Breast epithelium (tissue), 3 donors: Measurements from ENCODE around the gene IGSF21.

Experiments
- POLR2AphosphoS5 ChIP-seq, 3 donors: sonication (generic); formaldehyde crosslinking; IDR thresholded peaks; one replicate each; pipeline ENCODE4 v1.6.1; 2017; ENCODE audit warnings: antibody characterized with exemption in 3 of 3
- TF ChIP-seq, protein P1 (sequence below), 3 donors: fragments of 450-650 bp; IDR thresholded peaks; one replicate each; pipeline ENCODE4 v1.5.1; 2016 to 2017; ENCODE audit warnings: antibody characterized with exemption in 3 of 3, mild to moderate bottlenecking in 3 of 3, moderate library complexity in 3 of 3

DNA sequence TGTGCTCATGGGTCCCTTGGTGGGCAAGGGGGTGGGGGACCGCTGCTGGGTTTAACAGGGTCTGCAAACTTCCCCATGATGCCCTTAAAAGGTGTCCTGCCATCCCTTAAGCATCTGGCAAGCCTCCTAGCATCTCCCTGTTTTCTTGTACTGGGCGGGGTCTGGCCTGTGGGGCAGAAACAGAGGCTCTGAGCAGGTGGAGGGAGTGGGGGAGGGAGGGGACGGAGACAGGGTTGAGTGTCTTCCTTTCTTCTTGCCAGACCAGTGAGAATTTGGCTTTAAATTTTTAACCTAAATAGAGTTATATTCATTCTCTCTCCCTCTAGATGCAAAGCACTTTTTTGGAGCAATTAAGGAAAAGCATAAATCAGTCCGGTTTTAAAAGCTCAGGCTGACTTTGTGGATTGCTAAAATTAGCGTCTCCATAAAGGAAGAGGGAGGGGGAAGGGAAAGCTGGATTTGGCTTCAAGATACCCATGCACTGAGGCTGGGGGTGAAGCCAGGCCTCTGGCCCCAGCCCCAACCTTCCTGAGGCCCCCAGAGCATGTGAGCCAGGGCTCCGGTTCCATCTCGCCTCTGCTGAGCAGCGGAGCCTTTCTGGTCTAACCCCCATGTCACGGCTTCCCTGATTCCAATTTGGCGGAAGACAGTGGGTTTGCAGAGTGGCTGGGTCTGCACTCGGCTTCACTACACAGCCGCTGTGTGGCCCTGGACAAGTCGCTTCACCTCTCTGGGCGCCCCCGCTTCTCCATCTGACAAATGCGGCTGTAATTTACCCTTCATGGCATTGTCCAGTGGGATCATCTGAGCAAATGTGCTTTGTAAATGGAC is 25.3 kb downstream of the IGSF21 start:
- TF ChIP-seq, protein P1, sequence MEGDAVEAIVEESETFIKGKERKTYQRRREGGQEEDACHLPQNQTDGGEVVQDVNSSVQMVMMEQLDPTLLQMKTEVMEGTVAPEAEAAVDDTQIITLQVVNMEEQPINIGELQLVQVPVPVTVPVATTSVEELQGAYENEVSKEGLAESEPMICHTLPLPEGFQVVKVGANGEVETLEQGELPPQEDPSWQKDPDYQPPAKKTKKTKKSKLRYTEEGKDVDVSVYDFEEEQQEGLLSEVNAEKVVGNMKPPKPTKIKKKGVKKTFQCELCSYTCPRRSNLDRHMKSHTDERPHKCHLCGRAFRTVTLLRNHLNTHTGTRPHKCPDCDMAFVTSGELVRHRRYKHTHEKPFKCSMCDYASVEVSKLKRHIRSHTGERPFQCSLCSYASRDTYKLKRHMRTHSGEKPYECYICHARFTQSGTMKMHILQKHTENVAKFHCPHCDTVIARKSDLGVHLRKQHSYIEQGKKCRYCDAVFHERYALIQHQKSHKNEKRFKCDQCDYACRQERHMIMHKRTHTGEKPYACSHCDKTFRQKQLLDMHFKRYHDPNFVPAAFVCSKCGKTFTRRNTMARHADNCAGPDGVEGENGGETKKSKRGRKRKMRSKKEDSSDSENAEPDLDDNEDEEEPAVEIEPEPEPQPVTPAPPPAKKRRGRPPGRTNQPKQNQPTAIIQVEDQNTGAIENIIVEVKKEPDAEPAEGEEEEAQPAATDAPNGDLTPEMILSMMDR (IDR thresholded peaks at IDR 0.05), result no peak
- TF ChIP-seq POLR2AphosphoS5 (IDR thresholded peaks at IDR 0.05), result no peak
